HCT116 (cell line): ENCODE results near the gene ZNF8. TPM values are rescaled to one million over a fixed set of nuclear protein-coding genes. Genes with fewer than 3 reads are reported as not detected.

ENCODE experiments used
- ATAC-seq: fragments of 200-7000 bp; cut with Tn5 transposase; 2 replicates; pipeline ENCODE4 v1.9.1; 2020; ENCODE audit warnings: mild to moderate bottlenecking, moderate library complexity
- BruUV-seq: library from RNA; stranded (reverse); fragments of 400-500 nt; replicated peaks from 2 replicates; lab custom pipeline; 2021; lab: Mats Ljungman, UMichigan
- CTCF ChIA-PET: fragments of 300-600 bp; sonication (Branson Sonifier 250); formaldehyde crosslinking; loops from one replicate; lab custom pipeline; 2021; ENCODE audit warnings: antibody characterized with exemption; lab: Charles Lee
- POLR2A ChIA-PET: fragments of 300-600, 350-600 bp; sonication (Branson Sonifier 250); formaldehyde crosslinking; loops from one replicate; lab custom pipeline; 2021; ENCODE audit warnings: antibody characterized with exemption; lab: Charles Lee
- RAD21 ChIA-PET, 2 experiments: fragments of 300-600 bp; sonication (Branson Sonifier 250); formaldehyde crosslinking; loops; one replicate each; lab custom pipeline; 2023; ENCODE audit warnings: low total read pairs in 2 of 2; ENCODE audit not compliant: uncharacterized antibody in 2 of 2, unreplicated experiment in 2 of 2, low non-redundant PET in 1 of 2; lab: Charles Lee
- DNase-seq: peaks from one replicate; pipeline ENCODE4 v3.0.0-alpha.2; 2010; ENCODE audit warnings: low read depth, low spot score
- H2AFZ ChIP-seq: fragments of 200-600 bp; shearing (Covaris generic), sonication (generic); 2 replicates; pipeline ENCODE4 v1.6.1; 2017; ENCODE audit warnings: low read depth, mixed run types, mixed read lengths, antibody characterized with exemption, low read length; ENCODE audit not compliant: poor library complexity, severe bottlenecking
- H3K27ac ChIP-seq: 2 replicates; pipeline ENCODE4 v1.5.1; 2012; ENCODE audit warnings: low read depth, low read length
- H3K27me3 ChIP-seq: fragments of 200-600 bp; sonication (generic); 2 replicates; pipeline ENCODE4 v1.6.1; 2016; ENCODE audit warnings: mixed run types, low read length, mixed read lengths; ENCODE audit not compliant: insufficient read depth
- H3K36me3 ChIP-seq, 2 experiments: fragments of 200-500 bp in 1 of 2; fragments of 200-600 bp in 1 of 2; sonication (Bioruptor generic) in 1 of 2; sonication (generic) in 1 of 2; 2 replicates each; pipeline versions ENCODE4 v1.5.1 to v1.6.1; 2014 to 2016; ENCODE audit warnings: low read length in 2 of 2, inconsistent platforms in 1 of 2, mixed read lengths in 1 of 2, mixed run types in 1 of 2; ENCODE audit not compliant: insufficient read depth in 2 of 2, control insufficient read depth in 1 of 2
- H3K4me1 ChIP-seq, 2 experiments: fragments of 200-600 bp in 1 of 2; sonication (generic) in 1 of 2; 2 replicates each; pipeline versions ENCODE4 v1.5.1 to v1.6.1; 2012 to 2017; ENCODE audit warnings: low read length in 2 of 2, inconsistent platforms in 1 of 2, mild to moderate bottlenecking in 1 of 2, mixed read lengths in 1 of 2, mixed run types in 1 of 2, moderate library complexity in 1 of 2; ENCODE audit not compliant: insufficient read depth in 2 of 2, control insufficient read depth in 1 of 2
- H3K4me2 ChIP-seq: fragments of 200-600 bp; sonication (generic); 2 replicates; pipeline ENCODE4 v1.6.1; 2017; ENCODE audit warnings: mixed run types, low read length, mixed read lengths
- H3K4me3 ChIP-seq, 2 experiments: fragments of 200-600 bp in 1 of 2; sonication (generic) in 1 of 2; replicated peaks in 1 of 2; 2 replicates each; pipeline ENCODE4 v1.5.1; 2011 to 2016; ENCODE audit warnings: low read length in 2 of 2, control low read depth in 1 of 2, low read depth in 1 of 2, mild to moderate bottlenecking in 1 of 2, mixed read lengths in 1 of 2, mixed run types in 1 of 2
- H3K79me2 ChIP-seq: fragments of 200-600 bp; sonication (generic); 2 replicates; pipeline ENCODE4 v1.6.1; 2017; ENCODE audit warnings: mild to moderate bottlenecking, mixed run types, low read length, moderate library complexity, mixed read lengths; ENCODE audit not compliant: insufficient read depth
- H3K9ac ChIP-seq: fragments of 200-600 bp; sonication (generic); 2 replicates; pipeline ENCODE4 v1.6.1; 2016; ENCODE audit warnings: low read length, mixed read lengths
- H3K9me2 ChIP-seq: fragments of 200-600 bp; sonication (generic), shearing (Covaris generic); 2 replicates; pipeline ENCODE4 v1.6.1; 2017; ENCODE audit warnings: mixed run types, mild to moderate bottlenecking, moderate library complexity; ENCODE audit not compliant: insufficient read depth
- H3K9me3 ChIP-seq, 2 experiments: fragments of 200-500 bp in 1 of 2; fragments of 200-600 bp in 1 of 2; sonication (Bioruptor generic) in 1 of 2; sonication (generic) in 1 of 2; 2 replicates each; pipeline ENCODE4 v1.6.1; 2014 to 2017; ENCODE audit warnings: low read length in 2 of 2, mixed read lengths in 2 of 2, inconsistent platforms in 1 of 2, low read depth in 1 of 2, mild to moderate bottlenecking in 1 of 2, mixed run types in 1 of 2, moderate library complexity in 1 of 2; ENCODE audit not compliant: control insufficient read depth in 1 of 2, insufficient read depth in 1 of 2
- H4K20me1 ChIP-seq: fragments of 200-600 bp; sonication (generic), shearing (Covaris generic); 2 replicates; pipeline ENCODE4 v1.6.1; 2017; ENCODE audit warnings: mixed run types, mild to moderate bottlenecking, moderate library complexity; ENCODE audit not compliant: insufficient read depth
- ATF3 ChIP-seq: IDR thresholded peaks from 2 replicates; pipeline ENCODE4 v1.6.1; 2012
- CEBPB ChIP-seq: IDR thresholded peaks from 2 replicates; pipeline ENCODE4 v1.6.1; 2012; ENCODE audit warnings: low read depth
- EGR1 ChIP-seq: IDR thresholded peaks from 2 replicates; pipeline ENCODE4 v1.6.1; 2012; ENCODE audit warnings: low read depth
- ELF1 ChIP-seq: IDR thresholded peaks from 2 replicates; pipeline ENCODE4 v1.6.1; 2012; ENCODE audit warnings: low read depth, borderline replicate concordance
- EZH2phosphoT487 ChIP-seq: fragments of 200-600 bp; IDR thresholded peaks from 2 replicates; pipeline ENCODE4 v1.6.1; 2018; ENCODE audit warnings: antibody characterized with exemption, borderline replicate concordance
- FOSL1 ChIP-seq: IDR thresholded peaks from 2 replicates; pipeline ENCODE4 v1.6.1; 2012; ENCODE audit warnings: low read depth
- JUND ChIP-seq: IDR thresholded peaks from 2 replicates; pipeline ENCODE4 v1.6.1; 2012
- POLR2A ChIP-seq: IDR thresholded peaks from 2 replicates; pipeline ENCODE4 v1.7.0; 2011; ENCODE audit warnings: borderline replicate concordance; ENCODE audit not compliant: insufficient read depth, insufficient read length; ENCODE audit errors: extremely low read depth
- RAD21 ChIP-seq: IDR thresholded peaks from 2 replicates; pipeline ENCODE4 v1.6.1; 2012; ENCODE audit warnings: low read depth, mild to moderate bottlenecking
- SIN3A ChIP-seq: IDR thresholded peaks from 2 replicates; pipeline ENCODE4 v1.6.1; 2012; ENCODE audit warnings: low read depth
- SP1 ChIP-seq: IDR thresholded peaks from 2 replicates; pipeline ENCODE4 v1.6.1; 2012; ENCODE audit warnings: low read depth
- TCF7L2 ChIP-seq: IDR thresholded peaks from 2 replicates; pipeline ENCODE4 v1.7.0; 2011; ENCODE audit warnings: borderline replicate concordance, inconsistent platforms; ENCODE audit not compliant: insufficient read depth, insufficient read length; ENCODE audit errors: extremely low read depth
- YY1 ChIP-seq: IDR thresholded peaks from 2 replicates; pipeline ENCODE4 v1.6.1; 2011; ENCODE audit warnings: low read length, low read depth, moderate library complexity, mild to moderate bottlenecking; ENCODE audit not compliant: insufficient replicate concordance; ENCODE audit errors: extremely low read depth
- ZBTB33 ChIP-seq: IDR thresholded peaks from 2 replicates; pipeline ENCODE4 v1.6.1; 2011; ENCODE audit warnings: mild to moderate bottlenecking, low read length, moderate library complexity; ENCODE audit not compliant: insufficient replicate concordance; ENCODE audit errors: extremely low read depth
- ZFX ChIP-seq: fragments of 450-650 bp; IDR thresholded peaks from 2 replicates; pipeline ENCODE4 v1.6.1; 2017
- ZNF274 ChIP-seq: fragments of 200-500 bp; sonication (Bioruptor generic); IDR thresholded peaks from 2 replicates; pipeline ENCODE4 v1.6.1; 2014; ENCODE audit warnings: mild to moderate bottlenecking, low read depth, low read length, inconsistent platforms
- intact Hi-C: fragments of 100-400 bp; cut with micrococcal nuclease; formaldehyde crosslinking; loops from 2 replicates; pipeline ENCODE4 v1.10.0; 2022
- total RNA-seq: library from RNA; stranded (reverse); gene quantifications from one replicate; pipeline ENCODE4 v1.2.1, GENCODE V29; 2021; ENCODE audit not compliant: unreplicated experiment

Gene ZNF8
- total RNA-seq, 1 experiment from 2014 or later, result 6.4 TPM

GRCh38 chr19:58296104-58296503 lies 17.3 kb downstream of the ZNF8 start:
- BruUV-seq, result no TSS peak
- H3K9me2 ChIP-seq, result no peaks in the 10 kb centered on the region
- H3K9me3 ChIP-seq, result peaks cover 21 to 40% of the 10 kb centered on the region in 2 experiments; a peak in 3 of 4 replicates
- POLR2A ChIA-PET, result no interaction called here
- TF ChIP-seq ZBTB33 (no peak), SIN3A (no peak), ZFX (no peak), JUND (no peak), POLR2A (no peak), ATF3 (no peak), EZH2phosphoT487 (no peak), TCF7L2 (no peak), EGR1 (no peak), YY1 (no peak), SP1 (no peak), CEBPB (no peak), ZNF274 (no peak), RAD21 (no peak), ELF1 (no peak), FOSL1 (no peak)
- TF ChIP-seq, all 23 proteins: peak for 0
- Histone ChIP-seq H3K27ac (no peak overlapping the region), H3K4me2 (no peak overlapping the region), H3K79me2 (peaks cover 5% of the 10 kb centered on the region; the same call in 1 of the 2 replicates), H3K36me3 (peaks cover 23 to 57% of the 10 kb centered on the region in 2 experiments), H2AFZ (no peak overlapping the region), H3K4me3 (no peak overlapping the region), H3K27me3 (no peaks in the 10 kb centered on the region), H3K9ac (no peak overlapping the region), H4K20me1 (no peaks in the 10 kb centered on the region), H3K4me1 (no peaks in the 10 kb centered on the region)
- ChIA-PET RAD21 (no interaction called here), CTCF (no interaction called here)
- no peak for ATAC-seq
- intact Hi-C loops, result no loop called here
- no peak for DNase-seq
